Measurements from ENCODE around the gene HSF2BP. TPM values are rescaled to one million over a fixed set of nuclear protein-coding genes. Genes with fewer than 3 reads are reported as not detected.

Gene HSF2BP
- total and polyA plus RNA-seq, 5 donors from 2014 or later, result 0.20 to 0.61 (median 0.38) TPM

- no peak overlapping the region for H3K27ac Mint-ChIP-seq
Observed at GRCh38 chr21:43588957-43589356, 70.3 kb downstream of the HSF2BP start.

DNA sequence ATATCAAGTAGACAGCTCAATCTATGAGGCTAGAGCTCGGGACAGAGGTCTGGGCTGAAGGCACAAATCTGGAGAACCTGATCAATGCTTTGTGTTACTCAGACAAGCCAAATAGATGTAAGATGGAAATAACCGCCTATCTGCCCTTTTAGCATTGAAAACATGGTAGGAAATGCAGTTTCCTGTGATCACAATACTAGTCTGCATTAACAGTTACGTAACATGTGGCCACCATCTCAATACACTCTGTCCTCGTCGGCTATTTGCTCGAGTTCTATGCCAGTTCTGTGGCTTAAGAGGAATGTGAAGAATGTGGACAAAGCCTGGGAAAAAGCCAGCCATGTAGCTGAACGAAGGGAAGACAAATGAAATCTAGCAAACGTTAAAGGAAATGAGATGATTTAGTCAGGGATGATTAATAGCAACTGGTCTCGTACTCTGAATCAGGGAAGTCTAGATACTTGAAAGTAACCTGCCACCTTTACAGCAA lies 73.3 kb downstream of the HSF2BP start:
- H3K4me1 ChIP-seq (ENCODE audit: control insufficient read depth, insufficient read depth, low read length, poor library complexity, severe bottlenecking), result no peaks in the 10 kb centered on the region
- H3K27me3 ChIP-seq (ENCODE audit: control insufficient read depth, insufficient read depth, low read length), result peaks cover 4% of the 10 kb centered on the region
- peak; percentile 58 to 71 for ATAC-seq (ENCODE audit: low read depth in 2 of 2)
- DNase-seq, result peak in 2 of 3 donors; percentile 25 to 63
- peak overlapping the region; percentile 59 for H3K4me3 ChIP-seq (ENCODE audit: low read depth, low read length)
- H3K9me3 ChIP-seq (ENCODE audit: control insufficient read depth in 2 of 2, low read length in 2 of 2), result no peaks in the 10 kb centered on the region
- peak overlapping the region in 2 of 4 donors; percentile 36 to 59 for H3K4me3 Mint-ChIP-seq
- H3K9me3 Mint-ChIP-seq, result no peaks in the 10 kb centered on the region
- no peak overlapping the region for H3K27ac ChIP-seq (ENCODE audit: insufficient read depth, low read length, poor library complexity, severe bottlenecking)
- H3K36me3 ChIP-seq (ENCODE audit: control insufficient read depth, insufficient read depth, low read length), result no peaks in the 10 kb centered on the region
- H3K27me3 Mint-ChIP-seq, result peaks cover 4% of the 10 kb centered on the region
- peaks cover 0 to 16% (median 10%) of the 10 kb centered on the region in 4 donors for H3K4me1 Mint-ChIP-seq
- no peaks in the 10 kb centered on the region for H3K36me3 Mint-ChIP-seq
- peak overlapping the region in 2 of 3 donors; percentile 67 to 79 for H3K27ac Mint-ChIP-seq

More at GRCh38 chr21:43588957-43589356, 70.3 kb downstream of the HSF2BP start:
- no peak overlapping the region for H3K4me3 Mint-ChIP-seq
- Histone ChIP-seq H3K9me3 (ENCODE audit: control insufficient read depth in 2 of 2, low read length in 2 of 2) (no peaks in the 10 kb centered on the region), H3K36me3 (ENCODE audit: control insufficient read depth, insufficient read depth, low read length) (no peaks in the 10 kb centered on the region), H3K27me3 (ENCODE audit: control insufficient read depth, insufficient read depth, low read length) (peaks cover 6% of the 10 kb centered on the region), H3K27ac (ENCODE audit: insufficient read depth, low read length, poor library complexity, severe bottlenecking) (no peak overlapping the region), H3K4me1 (ENCODE audit: control insufficient read depth, insufficient read depth, low read length, poor library complexity, severe bottlenecking) (no peaks in the 10 kb centered on the region), H3K4me3 (ENCODE audit: low read depth, low read length) (no peak overlapping the region)
- ATAC-seq (ENCODE audit: low read depth in 2 of 2), result no peak
- no peaks in the 10 kb centered on the region for H3K9me3 Mint-ChIP-seq
- H3K27me3 Mint-ChIP-seq, result peaks cover 11% of the 10 kb centered on the region
- H3K36me3 Mint-ChIP-seq, result no peaks in the 10 kb centered on the region
- no peak for DNase-seq
- H3K4me1 Mint-ChIP-seq, result peaks cover 0 to 16% (median 10%) of the 10 kb centered on the region in 4 donors

- H3K4me1 ChIP-seq (ENCODE audit: control insufficient read depth, insufficient read depth, low read length, poor library complexity, severe bottlenecking), result no peaks in the 10 kb centered on the region
- peak overlapping the region; percentile 59 for H3K4me3 ChIP-seq (ENCODE audit: low read depth, low read length)
- Mint-ChIP-seq H3K9me3 (no peaks in the 10 kb centered on the region), H3K4me3 (peak overlapping the region in 1 of 4 donors; percentile 36), H3K4me1 (peaks cover 0 to 16% (median 10%) of the 10 kb centered on the region in 4 donors), H3K36me3 (no peaks in the 10 kb centered on the region), H3K27ac (peak overlapping the region in 2 of 3 donors; percentile 67 to 79), H3K27me3 (peaks cover 3% of the 10 kb centered on the region)
- no peak overlapping the region for H3K27ac ChIP-seq (ENCODE audit: insufficient read depth, low read length, poor library complexity, severe bottlenecking)
- H3K36me3 ChIP-seq (ENCODE audit: control insufficient read depth, insufficient read depth, low read length), result no peaks in the 10 kb centered on the region
- ATAC-seq (ENCODE audit: low read depth in 2 of 2), result no peak
- H3K27me3 ChIP-seq (ENCODE audit: control insufficient read depth, insufficient read depth, low read length), result peaks cover 2% of the 10 kb centered on the region
- H3K9me3 ChIP-seq (ENCODE audit: control insufficient read depth in 2 of 2, low read length in 2 of 2), result no peaks in the 10 kb centered on the region
- no peak for DNase-seq
Observed at GRCh38 chr21:43585514-43585913, 73.8 kb downstream of the HSF2BP start.

GRCh38 chr21:43581453-43581852 lies 77.8 kb downstream of the HSF2BP start:
- no peak for ATAC-seq (ENCODE audit: low read depth in 2 of 2)
- H3K4me1 Mint-ChIP-seq, result peaks cover 0 to 14% (median 10%) of the 10 kb centered on the region in 4 donors

DNA sequence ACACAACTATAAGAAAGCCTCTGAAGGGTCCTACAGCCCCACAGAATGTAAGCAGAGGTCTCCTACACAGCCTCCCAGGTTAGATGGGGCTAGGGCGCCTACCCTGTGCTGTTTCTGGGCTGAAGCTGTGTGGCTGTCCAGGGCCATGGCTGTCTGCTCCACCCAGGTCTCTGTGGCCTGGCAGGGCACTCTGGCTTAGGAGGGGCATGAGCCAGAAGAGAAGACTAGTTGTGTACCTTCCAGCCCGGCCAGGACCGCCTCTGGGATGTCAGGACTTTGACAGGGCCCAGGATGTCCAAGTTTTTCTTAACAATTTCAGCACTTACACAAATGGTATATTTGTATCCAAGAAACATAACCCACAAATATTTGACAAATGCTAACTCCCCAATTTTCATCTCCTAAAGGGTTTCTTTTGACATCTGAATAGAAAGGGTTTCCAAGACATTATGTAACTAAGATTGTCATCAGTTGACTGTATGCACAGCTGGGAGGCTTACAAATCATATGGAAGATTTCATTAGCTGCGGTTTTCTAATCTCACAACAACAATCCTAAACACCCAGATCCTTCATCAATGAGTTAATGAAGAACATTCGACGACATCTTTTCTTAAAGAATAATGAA lies 80.5 kb downstream of the HSF2BP start:
- ATAC-seq (ENCODE audit: low read depth in 2 of 2) (no peak), DNase-seq (no peak)
- Mint-ChIP-seq H3K36me3 (no peaks in the 10 kb centered on the region), H3K27ac (no peak overlapping the region), H3K27me3 (no peaks in the 10 kb centered on the region), H3K9me3 (no peaks in the 10 kb centered on the region), H3K4me1 (no peaks in the 10 kb centered on the region), H3K4me3 (no peak overlapping the region)
- no peak overlapping the region for H3K27ac ChIP-seq (ENCODE audit: insufficient read depth, low read length, poor library complexity, severe bottlenecking)
- no peak overlapping the region for H3K4me3 ChIP-seq (ENCODE audit: low read depth, low read length)
- H3K4me1 ChIP-seq (ENCODE audit: control insufficient read depth, insufficient read depth, low read length, poor library complexity, severe bottlenecking), result no peaks in the 10 kb centered on the region
- no peaks in the 10 kb centered on the region for H3K27me3 ChIP-seq (ENCODE audit: control insufficient read depth, insufficient read depth, low read length)
- H3K9me3 ChIP-seq (ENCODE audit: control insufficient read depth in 2 of 2, low read length in 2 of 2), result no peaks in the 10 kb centered on the region
- no peaks in the 10 kb centered on the region for H3K36me3 ChIP-seq (ENCODE audit: control insufficient read depth, insufficient read depth, low read length)

More at GRCh38 chr21:43581453-43581852, 77.8 kb downstream of the HSF2BP start:
- no peaks in the 10 kb centered on the region for H3K27me3 Mint-ChIP-seq
- no peak overlapping the region for H3K27ac Mint-ChIP-seq
- H3K4me1 ChIP-seq (ENCODE audit: control insufficient read depth, insufficient read depth, low read length, poor library complexity, severe bottlenecking), result no peaks in the 10 kb centered on the region
- H3K4me3 ChIP-seq (ENCODE audit: low read depth, low read length), result no peak overlapping the region
- no peak overlapping the region for H3K27ac ChIP-seq (ENCODE audit: insufficient read depth, low read length, poor library complexity, severe bottlenecking)
- H3K9me3 ChIP-seq (ENCODE audit: control insufficient read depth in 2 of 2, low read length in 2 of 2), result no peaks in the 10 kb centered on the region
- no peaks in the 10 kb centered on the region for H3K36me3 Mint-ChIP-seq
- no peaks in the 10 kb centered on the region for H3K9me3 Mint-ChIP-seq
- DNase-seq, result no peak
- no peak overlapping the region for H3K4me3 Mint-ChIP-seq
- H3K27me3 ChIP-seq (ENCODE audit: control insufficient read depth, insufficient read depth, low read length), result no peaks in the 10 kb centered on the region
- H3K36me3 ChIP-seq (ENCODE audit: control insufficient read depth, insufficient read depth, low read length), result no peaks in the 10 kb centered on the region

DNA sequence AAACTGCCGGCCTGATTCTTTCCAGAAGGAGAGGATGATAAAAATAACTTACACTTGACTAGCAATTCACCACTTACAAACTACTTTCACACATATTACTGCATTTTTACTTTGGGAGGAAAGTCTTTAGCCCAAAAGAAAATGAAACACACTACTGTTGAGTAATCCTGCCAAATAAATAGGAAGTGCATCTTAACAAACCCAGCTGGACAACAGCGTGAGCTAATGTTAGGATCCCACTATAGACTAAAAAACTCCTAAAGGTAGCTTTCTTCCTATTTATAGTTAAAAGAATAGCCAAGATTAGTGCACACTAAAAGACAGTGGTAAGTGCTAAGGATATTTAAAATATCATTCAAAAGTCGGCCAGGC lies 83.8 kb downstream of the HSF2BP start:
- Mint-ChIP-seq H3K4me3 (no peak overlapping the region), H3K4me1 (no peaks in the 10 kb centered on the region), H3K27me3 (no peaks in the 10 kb centered on the region)

GRCh38 chr21:43574741-43575472 lies 84.4 kb downstream of the HSF2BP start:
- no peak overlapping the region for H3K4me3 ChIP-seq (ENCODE audit: low read depth, low read length)
- H3K27ac ChIP-seq (ENCODE audit: insufficient read depth, low read length, poor library complexity, severe bottlenecking), result no peak overlapping the region
- no peaks in the 10 kb centered on the region for H3K36me3 Mint-ChIP-seq
- no peak for DNase-seq
- H3K4me3 Mint-ChIP-seq, result no peak overlapping the region
- H3K27me3 Mint-ChIP-seq, result no peaks in the 10 kb centered on the region
- H3K27ac Mint-ChIP-seq, result peak overlapping the region in 1 of 3 donors; percentile 36
- H3K27me3 ChIP-seq (ENCODE audit: control insufficient read depth, insufficient read depth, low read length), result no peaks in the 10 kb centered on the region
- no peaks in the 10 kb centered on the region for H3K9me3 ChIP-seq (ENCODE audit: control insufficient read depth in 2 of 2, low read length in 2 of 2)
- no peaks in the 10 kb centered on the region for H3K4me1 Mint-ChIP-seq
- no peak for ATAC-seq (ENCODE audit: low read depth in 2 of 2)
- H3K9me3 Mint-ChIP-seq, result no peaks in the 10 kb centered on the region
- no peaks in the 10 kb centered on the region for H3K4me1 ChIP-seq (ENCODE audit: control insufficient read depth, insufficient read depth, low read length, poor library complexity, severe bottlenecking)
- no peaks in the 10 kb centered on the region for H3K36me3 ChIP-seq (ENCODE audit: control insufficient read depth, insufficient read depth, low read length)

More for the DNA sequence above, 83.8 kb downstream of the HSF2BP start:
- ATAC-seq (ENCODE audit: low read depth in 2 of 2) (no peak), DNase-seq (no peak)
- H3K27ac ChIP-seq (ENCODE audit: insufficient read depth, low read length, poor library complexity, severe bottlenecking), result no peak overlapping the region
- no peaks in the 10 kb centered on the region for H3K9me3 ChIP-seq (ENCODE audit: control insufficient read depth in 2 of 2, low read length in 2 of 2)
- Mint-ChIP-seq H3K27ac (no peak overlapping the region), H3K9me3 (no peaks in the 10 kb centered on the region), H3K36me3 (no peaks in the 10 kb centered on the region)
- no peak overlapping the region for H3K4me3 ChIP-seq (ENCODE audit: low read depth, low read length)
- no peaks in the 10 kb centered on the region for H3K4me1 ChIP-seq (ENCODE audit: control insufficient read depth, insufficient read depth, low read length, poor library complexity, severe bottlenecking)
- H3K36me3 ChIP-seq (ENCODE audit: control insufficient read depth, insufficient read depth, low read length), result no peaks in the 10 kb centered on the region
- H3K27me3 ChIP-seq (ENCODE audit: control insufficient read depth, insufficient read depth, low read length), result no peaks in the 10 kb centered on the region
